PC-3 (cell line): ENCODE data around the gene ST6GALNAC4.

Source experiments
- EZH2 ChIP-seq: fragments of 300-600 bp; sonication (generic); IDR thresholded peaks from one replicate; pipeline ENCODE4 v1.6.1; 2017; ENCODE audit warnings: antibody characterized with exemption, mild to moderate bottlenecking, low read length; ENCODE audit not compliant: unreplicated experiment
- EZH2phosphoT487 ChIP-seq: fragments of 300-600 bp; sonication (generic); IDR thresholded peaks from 2 replicates; pipeline ENCODE4 v1.6.1; 2018; ENCODE audit warnings: mild to moderate bottlenecking, antibody characterized with exemption, low read length, borderline replicate concordance
- TF ChIP-seq, protein P1 (sequence below): fragments of 300-600 bp; sonication (generic); conservative IDR thresholded peaks from 2 replicates; pipeline ENCODE4 v1.5.1; 2017; ENCODE audit warnings: antibody characterized with exemption, low read depth, mild to moderate bottlenecking, low read length

DNA sequence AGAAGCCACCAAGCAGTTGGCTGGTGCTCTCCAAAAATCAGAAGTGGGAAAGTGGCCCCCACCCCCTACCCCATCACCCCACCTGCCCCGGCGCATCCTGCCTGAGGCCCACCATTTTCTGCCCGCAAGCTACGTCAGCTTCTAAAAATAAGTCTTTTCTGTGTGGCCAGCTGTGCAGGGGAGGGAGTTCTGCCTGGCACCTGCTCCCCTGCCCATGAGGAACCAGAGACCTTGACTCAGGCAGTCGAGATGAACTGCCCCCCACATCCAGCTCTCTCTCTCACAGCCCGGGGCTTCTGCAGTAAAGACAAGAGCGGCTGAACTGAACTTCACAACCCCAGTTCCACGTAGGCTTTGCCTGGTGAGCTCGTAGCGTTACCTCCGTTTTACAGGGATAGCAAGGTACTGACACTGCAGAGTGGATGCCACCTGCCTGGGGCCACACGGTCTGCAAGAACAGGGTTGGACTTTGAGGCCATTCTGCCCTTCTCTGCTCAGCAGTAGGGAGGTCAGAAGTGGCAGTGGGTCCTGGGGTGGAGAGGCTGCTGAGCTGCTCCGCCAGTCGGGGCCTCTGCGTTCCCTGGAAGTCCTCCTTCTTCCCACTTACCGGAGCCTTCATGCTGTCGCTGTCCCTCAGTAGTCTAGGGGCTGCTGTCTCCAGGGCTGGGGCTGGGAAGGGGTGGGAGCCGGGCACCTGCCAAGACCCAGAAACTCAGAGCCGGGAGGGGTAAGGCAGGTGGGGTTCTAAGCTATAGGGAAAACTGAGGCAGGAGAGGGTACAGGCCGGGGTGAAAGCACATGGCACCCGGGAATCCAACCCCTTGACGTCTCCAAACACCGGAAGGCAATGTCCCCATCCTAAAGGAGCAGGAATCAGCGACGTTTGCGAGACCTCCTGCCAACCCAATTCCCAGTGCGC lies 781 bp downstream of the ST6GALNAC4 start:
- TF ChIP-seq, protein P1, sequence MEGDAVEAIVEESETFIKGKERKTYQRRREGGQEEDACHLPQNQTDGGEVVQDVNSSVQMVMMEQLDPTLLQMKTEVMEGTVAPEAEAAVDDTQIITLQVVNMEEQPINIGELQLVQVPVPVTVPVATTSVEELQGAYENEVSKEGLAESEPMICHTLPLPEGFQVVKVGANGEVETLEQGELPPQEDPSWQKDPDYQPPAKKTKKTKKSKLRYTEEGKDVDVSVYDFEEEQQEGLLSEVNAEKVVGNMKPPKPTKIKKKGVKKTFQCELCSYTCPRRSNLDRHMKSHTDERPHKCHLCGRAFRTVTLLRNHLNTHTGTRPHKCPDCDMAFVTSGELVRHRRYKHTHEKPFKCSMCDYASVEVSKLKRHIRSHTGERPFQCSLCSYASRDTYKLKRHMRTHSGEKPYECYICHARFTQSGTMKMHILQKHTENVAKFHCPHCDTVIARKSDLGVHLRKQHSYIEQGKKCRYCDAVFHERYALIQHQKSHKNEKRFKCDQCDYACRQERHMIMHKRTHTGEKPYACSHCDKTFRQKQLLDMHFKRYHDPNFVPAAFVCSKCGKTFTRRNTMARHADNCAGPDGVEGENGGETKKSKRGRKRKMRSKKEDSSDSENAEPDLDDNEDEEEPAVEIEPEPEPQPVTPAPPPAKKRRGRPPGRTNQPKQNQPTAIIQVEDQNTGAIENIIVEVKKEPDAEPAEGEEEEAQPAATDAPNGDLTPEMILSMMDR = no peak
- TF ChIP-seq EZH2phosphoT487 (no peak), EZH2 (no peak)
